ENCODE results near the gene PLSCR3. TPM values are rescaled to one million over a fixed set of nuclear protein-coding genes. Genes with fewer than 3 reads are reported as not detected.

The PLSCR3 gene
- total RNA-seq, 1 experiment from 2014 or later, result 53.0 TPM

GRCh38 chr17:7351665-7352502 is 42.4 kb downstream of the PLSCR3 start, which contains the start of gene KCTD11:
Gene KCTD11 (plus strand): TSS chr17:7352162.
- Histone ChIP-seq H3K27me3 (ENCODE audit: insufficient read depth, low read depth) (no peaks in the 10 kb centered on the region), H3K9me3 (ENCODE audit: insufficient read depth, low read depth) (no peaks in the 10 kb centered on the region), H3K4me1 (replicated peaks; ENCODE audit: insufficient read depth) (peaks cover 28% of the 10 kb centered on the region), H2AFZ (peak within 1 kb of the TSS; percentile 84), H3K36me3 (ENCODE audit: low read depth) (no peaks in the 10 kb centered on the region), H3K27ac (peak within 1 kb of the TSS; percentile 98), H3K4me2 (peak within 1 kb of the TSS; percentile 91), H3K4me3 (peak within 1 kb of the TSS; percentile 86), H3F3A (ENCODE audit: insufficient read depth, low read depth) (peaks cover 34% of the 10 kb centered on the region), H4K20me1 (ENCODE audit: insufficient read depth) (peaks cover 15% of the 10 kb centered on the region), H3K9me2 (ENCODE audit: insufficient read depth) (no peaks in the 10 kb centered on the region), H3K79me2 (ENCODE audit: low read depth) (peaks cover 43% of the 10 kb centered on the region)
- CTCF ChIA-PET, result interaction anchor here (0.6 kb wide), 2 partner anchors 50 to 83 kb away, joined by 3 to 8 read pairs; no protein-coding TSS in a partner anchor
- intact Hi-C loops (cut with micrococcal nuclease; ENCODE audit: unreplicated experiment), result loop anchor here (1.0 to 5.0 kb wide), 5 partner anchors 50 to 237 kb away; partner anchors contain the start of genes CLDN7, POLR2A, TMEM256 and TNFSF13
- BruUV-seq (replicated peaks), result no TSS peak
- TF ChIP-seq EZH2 (IDR thresholded peaks at IDR 0.05; ENCODE audit: low read depth) (no peak), CTCF (conservative IDR thresholded peaks at IDR 0.05) (peak; percentile 66)
- DNase-seq, result peak; percentile 92 to 99
- POLR2A ChIA-PET (ENCODE audit: unreplicated experiment), result interaction anchor here (0.6 to 0.7 kb wide), 3 partner anchors 22 to 136 kb away, joined by 3 to 4 read pairs (median 4); no protein-coding TSS in a partner anchor

- H3K4me2 ChIP-seq, result no peak overlapping the region
- BruUV-seq (replicated peaks), result no TSS peak
- peaks cover 35% of the 10 kb centered on the region for H3F3A ChIP-seq (ENCODE audit: insufficient read depth, low read depth)
- H3K9me3 ChIP-seq (ENCODE audit: insufficient read depth, low read depth), result no peaks in the 10 kb centered on the region
- TF ChIP-seq EZH2 (IDR thresholded peaks at IDR 0.05; ENCODE audit: low read depth), result no peak
- TF ChIP-seq CTCF (conservative IDR thresholded peaks at IDR 0.05), result no peak
- ChIA-PET POLR2A (ENCODE audit: unreplicated experiment) (interaction anchor here (0.6 to 0.7 kb wide), 3 partner anchors 23 to 313 kb away, joined by 3 to 11 read pairs (median 3); partner anchors contain the start of gene SLC16A13), CTCF (no interaction called here)
- H3K9me2 ChIP-seq (ENCODE audit: insufficient read depth), result no peaks in the 10 kb centered on the region
- no peak overlapping the region for H2AFZ ChIP-seq
- intact Hi-C loops (cut with micrococcal nuclease; ENCODE audit: unreplicated experiment), result no loop called here
- no peak for DNase-seq
- no peaks in the 10 kb centered on the region for H3K36me3 ChIP-seq (ENCODE audit: low read depth)
- H3K4me3 ChIP-seq, result no peak overlapping the region
- no peak overlapping the region for H3K27ac ChIP-seq
- H3K27me3 ChIP-seq (ENCODE audit: insufficient read depth, low read depth), result 0 out of 2 replicates have a peak, but pooled peaks cover 2% of the 10 kb centered on the region
- peaks cover 19% of the 10 kb centered on the region for H3K4me1 ChIP-seq (replicated peaks; ENCODE audit: insufficient read depth)
- H4K20me1 ChIP-seq (ENCODE audit: insufficient read depth), result peaks cover 7% of the 10 kb centered on the region; the same call in 1 of the 2 replicates
- H3K79me2 ChIP-seq (ENCODE audit: low read depth), result peaks cover 32% of the 10 kb centered on the region
These were observed 45.7 kb downstream of the PLSCR3 start for GRCh38 chr17:7348478-7349242.
